GM20431 (cell line): Measurements from ENCODE around the gene PHF12.

Experiments
- in situ Hi-C: fragments of 300-500 bp; cut with MseI, MboI; formaldehyde crosslinking; loops from one replicate; pipeline ENCODE4 v1.15.0; 2020; ENCODE audit warnings: low sequenced_read_pairs; ENCODE audit not compliant: unreplicated experiment

The PHF12 gene

DNA sequence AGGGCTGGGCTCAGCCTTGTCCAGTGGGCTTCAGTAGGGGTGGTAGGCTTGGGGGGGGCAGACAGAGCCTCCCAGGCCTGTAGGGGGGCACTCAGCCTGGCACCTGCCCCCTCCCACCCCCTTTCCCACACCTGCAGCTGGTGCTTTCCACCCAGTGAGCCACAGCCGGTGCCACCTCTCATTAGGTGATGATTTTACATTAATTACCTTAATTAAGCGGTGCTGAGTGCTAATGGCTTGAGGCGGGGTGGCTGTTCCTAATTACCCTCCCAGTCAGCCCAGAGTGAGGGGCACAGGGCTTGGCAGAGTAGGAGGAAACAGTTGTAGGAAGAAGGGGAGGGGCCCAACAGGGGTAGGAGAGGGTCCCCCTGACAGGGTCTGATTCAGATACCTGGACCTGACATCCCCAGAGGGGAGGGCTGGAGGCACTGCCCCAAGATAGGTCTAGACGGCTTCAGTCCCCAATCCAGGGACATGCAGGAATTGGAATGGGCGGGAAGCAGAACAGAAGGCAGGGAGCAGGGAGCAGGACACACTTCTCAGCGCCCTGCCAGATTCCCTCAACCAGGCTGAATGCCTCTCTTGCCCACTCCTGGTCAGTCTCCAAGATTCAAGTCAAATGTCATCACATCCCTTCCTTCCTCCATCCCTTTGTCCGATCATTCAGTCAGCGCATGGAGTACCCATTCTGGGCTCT is 26.5 kb upstream of the PHF12 start:
- in situ Hi-C loops, result loop anchor here (10.0 kb wide), 2 partner anchors 77 to 127 kb away; no protein-coding TSS in a partner anchor

DNA sequence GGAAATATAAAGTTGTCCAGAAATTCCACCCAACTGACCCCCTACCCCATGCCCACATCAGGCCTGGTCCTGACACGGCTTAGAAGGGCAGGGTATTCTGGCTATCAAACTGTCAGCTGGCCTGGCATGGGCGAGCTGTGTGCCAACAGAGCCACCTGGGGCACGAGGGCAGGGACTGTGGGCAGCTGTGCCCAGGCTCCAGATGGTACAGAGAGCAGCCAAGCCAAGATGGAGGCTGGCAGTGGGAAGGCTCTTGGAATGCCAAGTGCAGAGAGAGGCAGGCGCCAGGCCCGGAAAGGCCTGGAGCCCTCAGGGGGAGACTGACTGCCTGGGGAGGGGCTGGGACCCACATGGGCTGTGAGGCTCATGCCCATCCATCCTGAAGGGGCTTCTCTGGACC is 24.3 kb upstream of the PHF12 start:
- in situ Hi-C loops, result loop anchor here (10.0 kb wide), 2 partner anchors 79 to 129 kb away; no protein-coding TSS in a partner anchor

DNA sequence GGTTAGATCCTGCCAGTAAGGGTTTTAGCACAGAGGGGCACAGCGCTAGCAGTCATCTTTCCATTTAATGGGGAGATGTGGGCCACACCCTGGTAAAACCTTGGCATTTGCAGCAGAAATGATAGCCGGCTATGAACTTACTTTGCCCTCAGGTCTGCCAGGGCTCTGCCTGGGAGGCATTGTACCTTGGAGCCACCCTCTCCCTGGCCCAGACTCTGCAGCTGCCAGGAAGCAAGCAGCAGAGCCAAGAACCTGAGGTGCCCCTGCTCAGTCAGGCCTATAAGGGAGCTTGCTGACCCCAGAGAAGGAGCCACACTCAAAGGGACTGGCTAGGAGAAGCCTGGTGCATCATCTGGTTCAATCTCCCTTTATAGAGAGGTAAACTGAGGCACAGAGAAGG is 23.7 kb upstream of the PHF12 start:
- in situ Hi-C loops, result loop anchor here (10.0 kb wide), 2 partner anchors 80 to 130 kb away; no protein-coding TSS in a partner anchor

DNA sequence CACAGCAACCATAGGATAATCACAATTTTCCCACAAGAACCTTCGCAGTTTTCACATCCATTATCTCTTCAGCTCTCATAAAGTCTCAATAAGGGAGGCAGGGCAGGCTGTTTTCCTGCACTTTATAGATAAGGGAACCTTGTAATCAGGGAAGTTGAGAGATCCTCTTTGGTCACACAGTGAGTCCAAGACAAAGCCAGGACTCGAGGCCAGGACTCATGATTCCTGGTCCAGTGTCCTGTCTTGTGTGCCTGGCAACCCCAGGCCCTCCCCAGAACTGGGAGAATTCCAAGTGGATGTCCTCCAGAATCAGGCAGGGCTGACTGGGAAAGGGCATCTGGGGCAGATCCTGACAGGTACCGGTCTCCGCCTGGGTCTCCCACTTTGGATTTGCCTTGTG is 23.1 kb upstream of the PHF12 start:
- in situ Hi-C loops, result loop anchor here (10.0 kb wide), 2 partner anchors 80 to 130 kb away; no protein-coding TSS in a partner anchor

DNA sequence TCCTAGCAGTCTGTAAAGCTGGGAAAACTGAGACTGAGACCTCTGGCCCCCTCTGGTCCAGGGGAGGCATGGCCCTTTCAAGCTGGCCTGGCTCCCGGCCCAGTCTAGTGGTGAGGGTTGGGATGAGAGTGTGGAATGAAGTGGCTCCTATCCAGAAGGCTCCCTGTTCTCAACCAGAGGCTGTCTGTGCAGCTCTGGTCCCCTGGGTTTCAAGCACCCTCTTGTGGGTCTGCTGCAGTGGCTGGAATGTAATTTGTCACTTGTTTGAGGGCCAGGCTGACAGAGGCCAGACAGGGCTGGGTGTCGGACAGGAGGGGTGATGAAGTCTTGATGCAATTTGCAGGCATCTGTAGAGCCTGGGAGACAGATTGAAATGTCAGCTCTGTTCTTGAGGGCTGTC is 22.1 kb upstream of the PHF12 start:
- in situ Hi-C loops, result loop anchor here (10.0 kb wide), 2 partner anchors 81 to 131 kb away; no protein-coding TSS in a partner anchor

DNA sequence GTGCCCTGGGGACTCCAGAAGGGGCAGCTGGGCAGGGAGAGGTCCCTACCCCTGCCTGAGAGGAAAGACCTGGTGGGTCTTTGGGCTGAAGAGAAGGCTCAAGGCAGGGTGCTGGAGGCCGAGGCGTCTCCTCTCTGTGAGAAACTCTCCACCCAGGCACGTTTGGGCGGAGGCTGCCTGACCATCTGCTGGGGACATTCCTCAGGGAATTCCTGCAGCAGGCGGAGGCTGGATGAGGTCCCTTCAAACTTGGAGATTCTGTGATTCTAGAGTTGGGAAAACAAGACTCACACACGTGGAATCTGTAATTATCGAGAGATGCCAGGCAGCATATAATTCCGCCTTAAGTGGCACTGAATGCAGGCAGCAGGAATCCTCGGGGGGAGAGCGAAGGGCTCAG is 21.1 kb upstream of the PHF12 start:
- in situ Hi-C loops, result loop anchor here (10.0 kb wide), 2 partner anchors 82 to 132 kb away; no protein-coding TSS in a partner anchor

DNA sequence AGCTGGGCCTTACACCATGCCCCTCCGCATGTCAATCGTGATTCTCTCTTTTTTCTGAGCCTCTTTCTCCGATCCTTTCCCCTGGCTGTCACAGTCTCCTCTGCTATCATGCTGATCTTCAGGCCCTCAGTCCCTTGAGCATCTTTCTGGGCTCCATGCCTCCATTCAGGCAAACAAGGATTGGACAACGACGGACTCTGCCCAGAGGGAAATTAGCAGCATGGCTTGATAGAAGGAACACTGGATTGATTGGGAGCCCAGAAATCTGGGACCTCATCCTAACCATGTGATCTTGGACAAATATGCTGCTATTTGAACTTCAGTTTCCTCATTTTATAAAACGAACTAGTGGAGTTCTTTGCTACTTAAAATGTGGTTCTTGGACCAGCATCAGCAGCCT is 19.6 kb upstream of the PHF12 start:
- in situ Hi-C loops, result loop anchor here (10.0 kb wide), 2 partner anchors 84 to 134 kb away; no protein-coding TSS in a partner anchor

DNA sequence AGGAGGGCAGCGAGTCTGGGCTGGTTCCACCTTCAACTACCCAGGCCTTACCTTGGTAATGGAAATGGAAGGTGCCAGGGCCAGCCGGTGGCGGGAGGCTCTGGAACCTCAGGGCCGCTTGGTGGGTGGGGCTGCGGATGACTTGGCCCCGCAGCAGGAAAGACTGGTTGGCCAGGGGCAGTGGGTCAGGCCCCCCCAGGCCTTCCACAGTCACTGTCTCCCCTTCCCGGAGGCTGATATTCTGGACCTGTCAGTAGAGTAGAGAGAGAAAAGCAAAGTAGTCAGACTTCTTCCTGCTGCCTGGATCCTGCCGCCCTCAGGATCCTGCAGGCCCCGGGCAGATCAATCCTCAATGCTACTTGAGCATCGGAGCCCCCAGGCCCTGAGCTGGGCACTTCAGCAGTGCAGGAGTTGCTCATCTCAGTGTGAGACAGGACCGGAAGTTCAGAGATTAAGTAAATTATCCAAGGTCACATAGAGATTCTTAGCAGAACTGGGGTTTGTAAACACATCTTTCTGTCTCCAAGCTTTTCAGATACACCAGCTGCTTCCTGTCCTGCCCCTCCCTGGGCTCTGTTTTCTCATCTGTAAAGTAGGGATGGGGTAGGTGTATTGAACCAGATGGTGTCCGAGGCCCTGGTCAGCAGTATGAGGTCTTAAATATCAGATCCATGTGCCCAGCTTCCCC is 18.5 kb upstream of the PHF12 start:
- in situ Hi-C loops, result loop anchor here (10.0 kb wide), 3 partner anchors 85 to 155 kb away; no protein-coding TSS in a partner anchor

DNA sequence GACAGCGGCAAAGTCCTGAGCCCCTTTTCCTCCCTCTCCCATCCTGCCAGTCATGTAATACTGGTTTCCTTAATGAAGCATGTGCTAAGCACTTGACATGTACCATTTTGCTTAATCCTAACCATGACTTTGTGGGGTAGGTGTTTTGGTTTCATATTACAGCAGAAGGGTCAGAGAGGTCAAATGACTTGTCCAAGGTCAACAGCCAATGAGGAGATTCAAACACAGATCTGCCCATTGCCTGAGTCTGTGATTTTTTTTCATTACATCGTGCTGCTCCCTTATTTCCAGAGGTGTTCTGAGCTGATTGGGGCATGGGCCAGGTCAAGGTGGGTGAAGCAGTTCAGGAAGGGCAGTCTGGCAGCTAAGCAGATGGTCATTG is 17.6 kb upstream of the PHF12 start:
- in situ Hi-C loops, result loop anchor here (10.0 kb wide), 1 partner anchor 156 kb away; no protein-coding TSS in a partner anchor

DNA sequence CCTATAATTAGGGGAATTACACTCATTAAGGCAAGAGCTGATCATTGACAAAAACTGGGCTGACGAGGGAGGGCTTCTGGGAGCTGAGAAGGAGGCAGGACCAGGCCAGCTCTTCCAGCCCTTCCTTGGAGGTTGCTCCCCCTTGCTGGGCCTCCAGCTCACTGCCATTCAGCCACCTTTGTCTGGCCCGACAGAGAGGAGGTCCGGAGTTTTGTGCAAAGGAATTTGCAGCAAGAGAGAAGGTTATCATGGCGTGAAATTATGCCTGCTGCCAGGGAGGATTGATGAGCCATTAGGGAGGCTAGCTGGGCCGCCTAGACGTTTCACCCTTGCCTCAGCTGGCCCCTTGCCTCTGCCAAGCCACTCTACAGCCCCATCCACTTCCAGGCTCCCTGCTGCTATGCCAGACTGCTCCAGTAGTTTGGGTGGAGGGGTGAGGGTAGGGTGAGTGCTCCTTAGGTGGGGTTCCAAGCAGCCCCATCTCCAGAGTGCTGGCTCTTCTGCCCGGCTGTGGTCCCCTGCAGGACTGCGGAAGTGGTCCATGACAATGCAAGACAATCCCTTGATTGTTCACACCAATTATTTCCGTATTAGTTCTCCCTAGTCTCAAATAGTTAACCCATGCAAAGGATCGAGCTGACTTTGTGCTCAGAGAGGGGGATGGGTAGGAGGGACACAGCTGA is 17.1 kb upstream of the PHF12 start:
- in situ Hi-C loops, result loop anchor here (10.0 kb wide), 1 partner anchor 156 kb away; no protein-coding TSS in a partner anchor

DNA sequence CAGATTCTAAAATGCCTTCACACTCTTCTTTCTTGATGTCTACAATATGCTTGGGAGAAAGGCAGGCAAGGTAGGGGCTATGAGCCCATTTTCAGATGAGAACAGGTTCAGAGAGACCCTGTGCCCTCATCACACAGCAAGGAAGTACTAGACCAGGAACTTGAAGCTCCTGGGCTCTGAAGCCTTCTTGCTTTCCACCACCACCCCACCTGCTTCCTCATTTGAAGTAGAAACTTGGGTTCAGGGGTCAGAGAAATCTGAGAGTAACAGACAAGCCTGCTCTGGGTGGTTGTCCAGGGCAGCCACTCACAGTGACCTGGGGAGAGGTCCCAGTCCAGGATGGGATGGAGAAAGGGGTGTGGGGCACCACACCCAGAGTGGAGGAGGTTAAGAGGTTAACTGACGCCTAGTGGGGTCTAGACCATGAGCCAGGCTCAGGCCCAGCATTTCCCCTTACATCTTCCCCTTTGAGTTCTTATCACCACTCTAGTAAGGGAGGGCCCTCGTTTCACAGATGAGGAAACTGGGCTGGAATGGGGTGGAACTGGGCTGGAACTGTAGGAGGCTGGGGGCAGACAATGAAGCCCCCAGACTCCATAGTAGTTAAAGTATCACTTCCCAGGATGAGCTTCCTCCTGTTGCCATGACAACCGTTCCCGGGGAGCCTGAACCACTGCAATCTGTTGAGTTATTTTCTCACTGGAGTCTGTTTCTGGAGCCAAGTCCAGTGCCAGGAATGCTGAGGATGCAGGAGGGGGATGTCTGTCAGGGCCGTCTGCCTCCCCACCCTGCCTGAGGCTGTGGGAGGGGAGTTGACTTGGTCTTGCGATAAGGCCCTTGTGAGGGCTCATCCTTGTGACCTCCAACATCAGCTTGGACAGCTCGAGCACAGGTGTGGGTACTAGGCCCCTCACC is 16.2 kb upstream of the PHF12 start:
- in situ Hi-C loops, result loop anchor here (10.0 kb wide), 1 partner anchor 157 kb away; no protein-coding TSS in a partner anchor

DNA sequence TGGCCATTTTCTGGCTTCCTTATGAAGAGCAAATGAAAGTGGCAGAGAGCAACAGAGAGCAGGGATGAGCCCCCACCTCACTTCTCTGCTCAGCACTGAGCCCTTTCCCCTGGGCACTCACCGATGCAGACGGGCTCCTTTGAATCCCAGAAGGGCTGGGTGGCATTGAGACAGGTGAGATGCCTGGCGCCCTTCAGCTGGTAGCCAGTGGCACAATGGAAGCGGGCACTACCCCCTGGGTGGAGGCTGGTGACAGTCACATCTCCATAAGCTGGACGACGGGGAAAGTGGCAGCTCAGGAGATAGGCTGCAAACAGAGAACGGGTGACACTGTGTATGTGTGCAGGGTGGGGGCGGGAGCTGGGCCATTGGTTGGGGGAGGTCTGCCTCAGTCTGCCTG is 12.5 kb upstream of the PHF12 start:
- in situ Hi-C loops, result loop anchor here (10.0 kb wide), 1 partner anchor 161 kb away; no protein-coding TSS in a partner anchor

DNA sequence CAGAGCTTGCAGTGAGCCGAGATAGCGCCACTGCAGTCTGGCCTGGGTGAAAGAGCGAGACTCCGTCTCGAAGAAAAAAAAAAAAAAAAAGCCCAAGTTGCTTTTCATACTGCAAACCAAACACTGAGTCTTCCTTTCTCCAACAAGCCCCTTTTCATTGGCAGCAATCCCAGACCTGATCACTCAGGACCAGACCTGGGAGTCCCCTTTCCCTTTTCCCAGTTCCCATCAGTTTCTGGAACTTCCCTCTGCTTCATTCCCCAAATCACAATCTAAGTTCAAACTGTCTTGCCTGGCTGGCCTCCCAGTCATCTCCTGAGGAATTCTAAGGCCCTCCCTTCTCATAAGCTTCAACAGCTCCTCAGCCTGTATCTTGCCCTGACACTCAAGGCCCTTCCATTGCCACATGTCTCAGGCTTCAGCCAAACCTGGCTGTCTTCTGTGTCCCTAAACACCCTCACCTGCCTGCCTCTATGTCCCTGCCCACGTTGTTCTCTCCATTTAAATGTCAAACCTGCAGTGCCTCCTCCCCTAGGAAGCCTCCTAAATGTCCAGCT is 11.8 kb upstream of the PHF12 start:
- in situ Hi-C loops, result loop anchor here (10.0 kb wide), 1 partner anchor 162 kb away; no protein-coding TSS in a partner anchor

DNA sequence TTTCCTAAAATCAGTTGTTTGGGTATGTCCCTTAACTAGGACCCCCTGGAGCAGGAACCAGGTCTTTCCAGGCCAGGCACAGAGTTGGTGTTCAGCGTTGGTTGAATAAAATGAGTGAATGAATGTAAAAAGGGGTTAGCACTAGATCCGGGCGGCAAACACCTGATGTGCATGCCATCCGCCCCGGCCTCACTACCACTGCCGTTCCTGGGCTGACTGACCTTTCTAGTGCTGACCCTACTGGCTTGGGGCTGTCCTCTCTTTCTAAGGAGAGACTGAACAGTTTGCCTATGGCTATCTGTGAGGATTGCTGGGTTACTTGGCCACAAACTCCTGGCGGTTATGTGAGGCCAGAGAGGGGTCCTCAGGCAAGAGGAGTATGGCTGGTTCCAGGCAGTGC is 10.1 kb upstream of the PHF12 start:
- in situ Hi-C loops, result loop anchor here (10.0 kb wide), 1 partner anchor 163 kb away; no protein-coding TSS in a partner anchor

DNA sequence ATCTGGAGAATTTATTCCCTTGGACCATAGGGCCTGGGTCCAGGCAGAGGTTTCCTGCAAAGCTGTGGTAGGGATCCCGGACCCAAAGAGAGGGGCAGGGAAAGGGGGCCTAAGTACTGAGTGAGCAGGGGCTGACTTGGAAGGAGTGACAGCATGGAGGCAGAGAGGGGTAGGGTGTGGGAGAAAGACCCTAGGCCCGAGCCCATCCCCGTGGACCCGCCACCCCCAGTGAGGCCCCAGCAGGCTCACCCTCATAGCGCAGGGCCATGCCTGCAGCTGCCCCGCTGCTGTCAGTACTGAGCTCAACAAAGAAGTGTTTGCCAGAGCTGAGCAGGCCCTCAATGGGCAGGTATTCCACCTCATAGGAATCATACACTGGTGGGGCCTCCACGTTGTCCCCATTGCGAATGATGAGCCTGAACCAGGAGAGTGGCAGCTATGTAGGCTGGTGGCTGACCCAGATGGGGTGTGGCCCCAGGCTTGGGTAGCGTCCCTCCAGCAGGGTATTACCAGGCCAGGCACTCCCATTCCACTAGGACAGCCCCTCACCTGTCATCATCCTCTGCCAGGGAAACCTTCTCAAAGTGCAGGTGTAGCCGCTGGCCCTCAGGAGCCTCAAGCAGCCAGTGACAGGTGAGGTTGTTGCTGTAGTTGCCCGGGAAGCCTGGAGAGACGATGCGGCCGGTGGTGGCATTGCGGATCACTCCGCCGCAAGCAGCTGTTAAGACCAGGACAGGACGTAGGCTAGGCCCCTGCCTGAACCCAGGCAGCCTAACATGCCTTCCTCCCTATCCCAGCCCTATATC is 9.1 kb upstream of the PHF12 start:
- in situ Hi-C loops, result loop anchor here (10.0 kb wide), 1 partner anchor 164 kb away; no protein-coding TSS in a partner anchor

DNA sequence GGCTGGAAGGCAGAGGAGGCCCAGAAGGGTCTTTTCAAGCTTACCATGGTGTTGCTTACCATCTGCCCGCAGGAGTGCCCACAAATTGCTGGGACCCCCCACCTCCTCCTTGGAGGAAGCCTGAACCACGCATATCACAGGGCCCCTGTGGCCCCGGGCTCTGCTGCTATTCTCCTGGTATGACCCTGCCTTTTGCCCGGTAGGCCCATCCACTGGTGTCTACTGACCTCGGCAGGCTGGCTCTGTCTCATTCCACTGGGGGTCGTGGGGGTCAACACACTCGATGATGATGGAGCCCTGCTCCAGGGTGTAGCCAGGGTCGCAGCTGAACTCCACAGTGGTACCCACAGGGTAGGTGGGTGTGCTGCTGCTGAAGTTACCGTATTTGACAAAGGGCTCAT is 8.2 kb upstream of the PHF12 start:
- in situ Hi-C loops, result no loop called here

DNA sequence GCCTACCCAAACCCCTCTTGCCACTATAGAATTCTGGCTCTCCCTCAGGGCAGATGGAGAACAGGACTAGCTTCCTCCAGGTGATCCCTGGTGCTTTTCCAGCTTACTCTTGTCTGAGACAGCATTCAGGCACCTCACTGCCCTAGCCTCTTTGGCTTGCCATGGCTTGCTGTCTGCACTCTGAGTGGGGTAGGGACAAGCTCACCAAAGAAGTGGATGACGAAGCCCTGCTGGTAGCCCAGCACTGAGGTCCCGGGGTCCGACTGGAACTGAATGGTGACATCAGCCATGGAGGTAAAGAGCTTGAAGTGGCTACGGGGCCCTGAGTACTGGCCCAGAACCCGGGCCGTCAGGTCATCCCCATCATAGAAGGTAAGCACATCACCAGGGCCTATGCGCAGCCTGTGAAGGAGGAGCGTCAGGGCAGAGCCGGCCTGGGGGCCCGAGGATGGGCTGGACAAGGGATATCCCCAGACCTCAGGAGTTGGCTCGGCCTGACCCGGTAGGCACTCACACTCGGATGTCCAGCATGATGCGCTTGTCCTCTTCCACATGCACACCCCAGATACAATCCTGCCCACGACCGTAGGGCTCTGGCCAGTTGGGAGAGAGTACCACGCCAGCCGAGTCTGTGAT is 7.6 kb upstream of the PHF12 start:
- in situ Hi-C loops, result no loop called here

DNA sequence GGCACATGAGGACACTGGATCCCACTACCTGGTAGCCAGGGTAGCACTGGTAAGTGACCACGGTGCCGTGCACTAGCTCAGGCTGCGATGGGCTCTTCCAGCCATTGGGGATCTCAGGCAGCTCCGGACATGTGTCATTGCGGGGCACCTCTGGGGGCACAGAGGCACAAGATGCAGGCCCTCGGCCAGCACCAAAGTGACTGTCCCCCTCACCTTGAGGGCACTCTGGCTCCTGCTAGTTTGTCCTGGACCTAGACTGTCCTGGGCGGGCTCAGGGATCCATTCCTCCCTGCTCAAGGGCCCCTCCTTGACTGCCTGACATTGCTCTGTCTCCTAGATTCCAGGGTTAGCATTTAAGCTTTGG is 6.7 kb upstream of the PHF12 start:
- in situ Hi-C loops, result no loop called here
